Astrocyte (in vitro differentiated cells and primary cell): Measurements from ENCODE around the gene SUSD6. TPM values are rescaled to one million over a fixed set of nuclear protein-coding genes. Genes with fewer than 3 reads are reported as not detected.

Source experiments
- DNase-seq: peaks from one replicate; pipeline ENCODE4 v3.0.0-alpha.2; 2010; ENCODE audit warnings: low read depth
- FAIRE-seq: peaks from 2 replicates; lab custom pipeline; 2011; peaks lifted over from hg19 to GRCh38; lab: Jason Lieb, UNC
- H2AFZ ChIP-seq: 2 replicates; pipeline ENCODE4 v1.6.0; 2012; ENCODE audit warnings: low read depth, low read length, inconsistent platforms
- H3K27ac ChIP-seq: 2 replicates; pipeline ENCODE4 v1.5.1; 2011; ENCODE audit warnings: low read depth, low read length, inconsistent platforms
- H3K27me3 ChIP-seq: 2 replicates; pipeline ENCODE4 v1.6.0; 2011; ENCODE audit warnings: low read length, inconsistent platforms; ENCODE audit not compliant: insufficient read depth
- H3K36me3 ChIP-seq: 2 replicates; pipeline ENCODE4 v1.5.1; 2011; ENCODE audit warnings: low read length, inconsistent platforms; ENCODE audit not compliant: insufficient read depth
- H3K4me1 ChIP-seq: 2 replicates; pipeline ENCODE4 v1.5.1; 2011; ENCODE audit warnings: low read length, inconsistent platforms; ENCODE audit not compliant: insufficient read depth
- H3K4me2 ChIP-seq: 2 replicates; pipeline ENCODE4 v1.6.0; 2012; ENCODE audit warnings: low read length, inconsistent platforms
- H3K4me3 ChIP-seq: 2 replicates; pipeline ENCODE4 v1.5.1; 2011; ENCODE audit warnings: low read depth, mild to moderate bottlenecking, low read length, inconsistent platforms; ENCODE audit not compliant: insufficient read depth
- H3K79me2 ChIP-seq: 2 replicates; pipeline ENCODE4 v1.6.0; 2012; ENCODE audit warnings: mild to moderate bottlenecking, low read length, inconsistent platforms; ENCODE audit not compliant: insufficient read depth
- H3K9ac ChIP-seq: 2 replicates; pipeline ENCODE4 v1.6.0; 2012; ENCODE audit warnings: mild to moderate bottlenecking, low read length, inconsistent platforms
- H3K9me3 ChIP-seq: 2 replicates; pipeline ENCODE4 v1.5.1; 2012; ENCODE audit warnings: low read depth, mild to moderate bottlenecking, low read length, inconsistent platforms; ENCODE audit not compliant: insufficient read depth
- H4K20me1 ChIP-seq: 2 replicates; pipeline ENCODE4 v1.6.0; 2012; ENCODE audit warnings: low read length, inconsistent platforms; ENCODE audit not compliant: insufficient read depth
- H3K27ac Mint-ChIP-seq: one replicate; pipeline ENCODE4 v1.8.0; 2021; ENCODE audit warnings: mild to moderate bottlenecking, mixed read lengths; ENCODE audit not compliant: unreplicated experiment
- H3K27me3 Mint-ChIP-seq: one replicate; pipeline ENCODE4 v1.8.0; 2021; ENCODE audit warnings: low read depth, mixed read lengths; ENCODE audit not compliant: unreplicated experiment
- H3K36me3 Mint-ChIP-seq: one replicate; pipeline ENCODE4 v1.8.0; 2021; ENCODE audit warnings: low read depth, mixed read lengths; ENCODE audit not compliant: unreplicated experiment
- H3K4me1 Mint-ChIP-seq: one replicate; pipeline ENCODE4 v1.8.0; 2021; ENCODE audit warnings: low read depth, mixed read lengths; ENCODE audit not compliant: unreplicated experiment
- H3K4me3 Mint-ChIP-seq: one replicate; pipeline ENCODE4 v1.8.0; 2021; ENCODE audit warnings: mild to moderate bottlenecking, moderate library complexity, mixed read lengths; ENCODE audit not compliant: unreplicated experiment
- H3K9me3 Mint-ChIP-seq: one replicate; pipeline ENCODE4 v1.8.0; 2021; ENCODE audit warnings: mild to moderate bottlenecking, mixed read lengths; ENCODE audit not compliant: unreplicated experiment
- EZH2 ChIP-seq: IDR thresholded peaks from 2 replicates; pipeline ENCODE4 v1.6.1; 2012; ENCODE audit warnings: mild to moderate bottlenecking, low read length, inconsistent platforms; ENCODE audit not compliant: insufficient read depth
- total RNA-seq: library from RNA; stranded (reverse); gene quantifications from 2 replicates; pipeline ENCODE4 v1.2.1, GENCODE V29; 2021
- TF ChIP-seq, protein P1 (sequence below): IDR thresholded peaks from 2 replicates; pipeline ENCODE4 v1.5.1; 2011; ENCODE audit warnings: low read depth, mild to moderate bottlenecking, inconsistent platforms, low read length, moderate library complexity; ENCODE audit not compliant: insufficient read depth

Gene SUSD6
- total RNA-seq, 1 donor from 2014 or later: 25.6 TPM

- Mint-ChIP-seq H3K4me3 (peak overlapping the region; percentile 96), H3K27ac (peak overlapping the region; percentile 73), H3K9me3 (no peaks in the 10 kb centered on the region), H3K4me1 (peaks cover 41% of the 10 kb centered on the region), H3K36me3 (no peaks in the 10 kb centered on the region), H3K27me3 (no peaks in the 10 kb centered on the region)
- FAIRE-seq: no peak
- H3K9ac ChIP-seq: peak overlapping the region; percentile 91
- no peaks in the 10 kb centered on the region for H3K9me3 ChIP-seq
- peaks cover 48% of the 10 kb centered on the region for H3K79me2 ChIP-seq
- H4K20me1 ChIP-seq: peaks cover 49% of the 10 kb centered on the region
- peak overlapping the region; percentile 73 for H2AFZ ChIP-seq
- no peaks in the 10 kb centered on the region for H3K36me3 ChIP-seq
- H3K4me2 ChIP-seq: peak overlapping the region; percentile 98
- no peak for DNase-seq
- peak overlapping the region; percentile 86 for H3K4me3 ChIP-seq
- peaks cover 36% of the 10 kb centered on the region for H3K4me1 ChIP-seq
- H3K27me3 ChIP-seq: no peaks in the 10 kb centered on the region
- TF ChIP-seq, protein P1, sequence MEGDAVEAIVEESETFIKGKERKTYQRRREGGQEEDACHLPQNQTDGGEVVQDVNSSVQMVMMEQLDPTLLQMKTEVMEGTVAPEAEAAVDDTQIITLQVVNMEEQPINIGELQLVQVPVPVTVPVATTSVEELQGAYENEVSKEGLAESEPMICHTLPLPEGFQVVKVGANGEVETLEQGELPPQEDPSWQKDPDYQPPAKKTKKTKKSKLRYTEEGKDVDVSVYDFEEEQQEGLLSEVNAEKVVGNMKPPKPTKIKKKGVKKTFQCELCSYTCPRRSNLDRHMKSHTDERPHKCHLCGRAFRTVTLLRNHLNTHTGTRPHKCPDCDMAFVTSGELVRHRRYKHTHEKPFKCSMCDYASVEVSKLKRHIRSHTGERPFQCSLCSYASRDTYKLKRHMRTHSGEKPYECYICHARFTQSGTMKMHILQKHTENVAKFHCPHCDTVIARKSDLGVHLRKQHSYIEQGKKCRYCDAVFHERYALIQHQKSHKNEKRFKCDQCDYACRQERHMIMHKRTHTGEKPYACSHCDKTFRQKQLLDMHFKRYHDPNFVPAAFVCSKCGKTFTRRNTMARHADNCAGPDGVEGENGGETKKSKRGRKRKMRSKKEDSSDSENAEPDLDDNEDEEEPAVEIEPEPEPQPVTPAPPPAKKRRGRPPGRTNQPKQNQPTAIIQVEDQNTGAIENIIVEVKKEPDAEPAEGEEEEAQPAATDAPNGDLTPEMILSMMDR: no peak
- no peak for TF ChIP-seq EZH2
- H3K27ac ChIP-seq: peak overlapping the region; percentile 86
These were observed 802 bp downstream of the SUSD6 start for GRCh38 chr14:69612014-69612782.

DNA sequence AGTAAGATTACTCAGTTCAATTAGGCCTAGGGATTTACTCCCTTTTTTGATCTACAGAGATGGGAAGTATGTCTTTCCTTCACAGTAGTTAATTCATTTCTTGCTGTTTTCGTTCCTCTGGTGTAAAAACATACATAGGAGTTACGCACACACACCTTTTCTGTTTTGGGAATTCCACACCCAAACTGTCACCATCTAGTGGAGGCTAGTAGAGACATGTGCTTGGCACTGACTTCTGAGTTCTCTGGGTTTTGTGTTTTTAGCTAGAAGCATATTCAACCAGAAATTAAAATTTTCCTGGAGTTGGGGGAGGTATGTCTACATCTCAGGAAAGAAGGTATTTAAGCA lies 1.4 kb downstream of the SUSD6 start:
- H3K4me2 ChIP-seq: peak overlapping the region; percentile 98
- Mint-ChIP-seq H3K27me3 (no peaks in the 10 kb centered on the region), H3K4me3 (peak overlapping the region; percentile 96), H3K4me1 (peaks cover 45% of the 10 kb centered on the region), H3K36me3 (no peaks in the 10 kb centered on the region), H3K27ac (peak overlapping the region; percentile 73), H3K9me3 (no peaks in the 10 kb centered on the region)
- H3K27me3 ChIP-seq: no peaks in the 10 kb centered on the region
- peaks cover 55% of the 10 kb centered on the region for H4K20me1 ChIP-seq
- H2AFZ ChIP-seq: peak overlapping the region; percentile 73
- peaks cover 36% of the 10 kb centered on the region for H3K4me1 ChIP-seq
- peak overlapping the region; percentile 91 for H3K9ac ChIP-seq
- H3K9me3 ChIP-seq: no peaks in the 10 kb centered on the region
- peak overlapping the region; percentile 86 for H3K4me3 ChIP-seq
- no peaks in the 10 kb centered on the region for H3K36me3 ChIP-seq
- TF ChIP-seq, protein P1: peak; percentile 22
- no peak for TF ChIP-seq EZH2
- H3K79me2 ChIP-seq: peaks cover 53% of the 10 kb centered on the region
- DNase-seq (no peak), FAIRE-seq (no peak)
- H3K27ac ChIP-seq: peak overlapping the region; percentile 86
